ENCODE data around the gene NEDD4L.

GRCh38 chr18:58411323-58411722 is 367.3 kb downstream of the NEDD4L start:
- TF ChIP-seq, protein P1, sequence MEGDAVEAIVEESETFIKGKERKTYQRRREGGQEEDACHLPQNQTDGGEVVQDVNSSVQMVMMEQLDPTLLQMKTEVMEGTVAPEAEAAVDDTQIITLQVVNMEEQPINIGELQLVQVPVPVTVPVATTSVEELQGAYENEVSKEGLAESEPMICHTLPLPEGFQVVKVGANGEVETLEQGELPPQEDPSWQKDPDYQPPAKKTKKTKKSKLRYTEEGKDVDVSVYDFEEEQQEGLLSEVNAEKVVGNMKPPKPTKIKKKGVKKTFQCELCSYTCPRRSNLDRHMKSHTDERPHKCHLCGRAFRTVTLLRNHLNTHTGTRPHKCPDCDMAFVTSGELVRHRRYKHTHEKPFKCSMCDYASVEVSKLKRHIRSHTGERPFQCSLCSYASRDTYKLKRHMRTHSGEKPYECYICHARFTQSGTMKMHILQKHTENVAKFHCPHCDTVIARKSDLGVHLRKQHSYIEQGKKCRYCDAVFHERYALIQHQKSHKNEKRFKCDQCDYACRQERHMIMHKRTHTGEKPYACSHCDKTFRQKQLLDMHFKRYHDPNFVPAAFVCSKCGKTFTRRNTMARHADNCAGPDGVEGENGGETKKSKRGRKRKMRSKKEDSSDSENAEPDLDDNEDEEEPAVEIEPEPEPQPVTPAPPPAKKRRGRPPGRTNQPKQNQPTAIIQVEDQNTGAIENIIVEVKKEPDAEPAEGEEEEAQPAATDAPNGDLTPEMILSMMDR (conservative IDR thresholded peaks at IDR 0.05 in 1 of 2, IDR thresholded peaks at IDR 0.05 in 1 of 2; ENCODE audit: extremely low read depth in 1 of 2, insufficient read depth in 1 of 2, low read depth in 1 of 2, low read length in 2 of 2) = no peak
- TF ChIP-seq EZH2 (IDR thresholded peaks at IDR 0.05; ENCODE audit: borderline replicate concordance, low read length) = no peak
